H9 (cell line): ENCODE measurements around the gene TMEM125. TPM values are rescaled to one million over a fixed set of nuclear protein-coding genes. Genes with fewer than 3 reads are reported as not detected.

Experiments used
- DNase-seq: peaks from one replicate; pipeline ENCODE4 v3.0.0-alpha.2; 2017
- H2AFZ ChIP-seq: one replicate; pipeline ENCODE4 v1.6.1; 2013; ENCODE audit warnings: mild to moderate bottlenecking, low read length, control low read depth, moderate library complexity
- H2AK5ac ChIP-seq: 2 replicates; pipeline ENCODE4 v1.6.1; 2013; ENCODE audit warnings: low read length, control low read depth, mixed read lengths; ENCODE audit not compliant: insufficient read length
- H2BK120ac ChIP-seq: one replicate; pipeline ENCODE4 v1.6.1; 2013; ENCODE audit warnings: low read depth, mild to moderate bottlenecking, low read length, control low read depth, inconsistent platforms; ENCODE audit not compliant: poor library complexity, severe bottlenecking
- H2BK12ac ChIP-seq: 2 replicates; pipeline ENCODE4 v1.6.1; 2013; ENCODE audit warnings: low read length, control low read depth, mixed read lengths, low read depth; ENCODE audit not compliant: insufficient read length
- H2BK15ac ChIP-seq: 2 replicates; pipeline ENCODE4 v1.6.1; 2013; ENCODE audit warnings: low read depth, low read length, control low read depth
- H2BK20ac ChIP-seq: one replicate; pipeline ENCODE4 v1.6.1; 2013; ENCODE audit warnings: low read depth, mild to moderate bottlenecking, low read length, control low read depth, inconsistent platforms; ENCODE audit not compliant: poor library complexity, severe bottlenecking
- H2BK5ac ChIP-seq: 2 replicates; pipeline ENCODE4 v1.6.1; 2013; ENCODE audit warnings: low read length, control low read depth, mixed read lengths; ENCODE audit not compliant: insufficient read length
- H3K14ac ChIP-seq: 2 replicates; pipeline ENCODE4 v1.6.1; 2013; ENCODE audit warnings: low read length, control low read depth; ENCODE audit not compliant: insufficient read depth
- H3K18ac ChIP-seq: 2 replicates; pipeline ENCODE4 v1.6.1; 2013; ENCODE audit warnings: low read depth, mild to moderate bottlenecking, mixed read lengths, low read length, control low read depth; ENCODE audit not compliant: insufficient read length
- H3K23ac ChIP-seq: 2 replicates; pipeline ENCODE4 v1.6.1; 2013; ENCODE audit warnings: low read length, control low read depth, mixed read lengths, low read depth; ENCODE audit not compliant: insufficient read length
- H3K23me2 ChIP-seq: 2 replicates; pipeline ENCODE4 v1.6.1; 2013; ENCODE audit warnings: low read depth, mild to moderate bottlenecking, mixed read lengths, low read length, control low read depth; ENCODE audit not compliant: insufficient read length, poor library complexity, severe bottlenecking
- H3K27ac ChIP-seq: 2 replicates; pipeline ENCODE4 v1.5.1; 2013; ENCODE audit warnings: low read length, control low read depth, mixed read lengths, low read depth; ENCODE audit not compliant: insufficient read length
- H3K27me3 ChIP-seq: 2 replicates; pipeline ENCODE4 v1.6.1; 2013; ENCODE audit warnings: low read length, control low read depth, inconsistent platforms; ENCODE audit not compliant: insufficient read depth
- H3K4ac ChIP-seq: 2 replicates; pipeline ENCODE4 v1.6.1; 2013; ENCODE audit warnings: low read depth, mild to moderate bottlenecking, control low read depth, inconsistent platforms, low read length, moderate library complexity
- H3K4me1 ChIP-seq: 2 replicates; pipeline ENCODE4 v1.6.1; 2013; ENCODE audit warnings: low read length, control low read depth, inconsistent platforms; ENCODE audit not compliant: insufficient read depth
- H3K4me2 ChIP-seq: 2 replicates; pipeline ENCODE4 v1.6.1; 2013; ENCODE audit warnings: low read length, control low read depth, mixed read lengths; ENCODE audit not compliant: insufficient read length, insufficient read depth
- H3K56ac ChIP-seq: 2 replicates; pipeline ENCODE4 v1.6.1; 2013; ENCODE audit warnings: low read depth, mild to moderate bottlenecking, mixed read lengths, low read length, control low read depth; ENCODE audit not compliant: insufficient read length
- H3K79me1 ChIP-seq: 2 replicates; pipeline ENCODE4 v1.6.1; 2013; ENCODE audit warnings: low read depth, mild to moderate bottlenecking, moderate library complexity, low read length, control low read depth, inconsistent platforms; ENCODE audit not compliant: insufficient read depth, poor library complexity, severe bottlenecking
- H3K79me2 ChIP-seq: 2 replicates; pipeline ENCODE4 v1.6.1; 2013; ENCODE audit warnings: low read length, control low read depth, inconsistent platforms; ENCODE audit not compliant: insufficient read depth
- H3K9ac ChIP-seq: 2 replicates; pipeline ENCODE4 v1.6.1; 2013; ENCODE audit warnings: low read length, control low read depth, mixed read lengths; ENCODE audit not compliant: insufficient read length; ENCODE audit errors: extremely low read depth
- H3K9me3 ChIP-seq: one replicate; pipeline ENCODE4 v1.6.1; 2013; ENCODE audit warnings: low read depth, low read length, inconsistent platforms; ENCODE audit not compliant: control insufficient read depth
- H3T11ph ChIP-seq: one replicate; pipeline ENCODE4 v1.6.1; 2013; ENCODE audit warnings: mild to moderate bottlenecking, low read length, control low read depth, inconsistent platforms
- H4K20me1 ChIP-seq: one replicate; pipeline ENCODE4 v1.6.1; 2013; ENCODE audit not compliant: control insufficient read depth, insufficient read length, insufficient read depth
- H4K5ac ChIP-seq: 2 replicates; pipeline ENCODE4 v1.6.1; 2013; ENCODE audit warnings: low read depth, mild to moderate bottlenecking, mixed read lengths, low read length, control low read depth; ENCODE audit not compliant: insufficient read length
- H4K8ac ChIP-seq: replicated peaks from 2 replicates; pipeline ENCODE4 v1.6.1; 2013; ENCODE audit warnings: low read length, control low read depth, mixed read lengths, low read depth; ENCODE audit not compliant: insufficient read length
- H4K91ac ChIP-seq: 2 replicates; pipeline ENCODE4 v1.6.1; 2013; ENCODE audit warnings: low read depth, mild to moderate bottlenecking, moderate library complexity, mixed read lengths, low read length, control low read depth; ENCODE audit not compliant: insufficient read length
- H3K27ac Mint-ChIP-seq, 3 experiments: 2 replicates in 2 of 3; 3 replicates in 1 of 3; pipeline ENCODE4 v1.8.0; 2020 to 2021; ENCODE audit warnings: mixed read lengths in 3 of 3, mild to moderate bottlenecking in 1 of 3, moderate library complexity in 1 of 3
- H3K27me3 Mint-ChIP-seq: 2 replicates; pipeline ENCODE4 v1.8.0; 2021; ENCODE audit warnings: low read depth, mild to moderate bottlenecking, moderate library complexity, mixed read lengths
- H3K36me3 Mint-ChIP-seq, 3 experiments: 2 replicates in 2 of 3; 3 replicates in 1 of 3; pipeline ENCODE4 v1.8.0; 2020 to 2021; ENCODE audit warnings: low read depth in 3 of 3, mixed read lengths in 3 of 3; ENCODE audit not compliant: insufficient read depth in 1 of 3
- H3K4me1 Mint-ChIP-seq, 2 experiments: 2 replicates each; pipeline ENCODE4 v1.8.0; 2020; ENCODE audit warnings: mixed read lengths in 2 of 2
- H3K4me3 Mint-ChIP-seq, 2 experiments: 2 replicates in 1 of 2; 3 replicates in 1 of 2; pipeline ENCODE4 v1.8.0; 2020 to 2021; ENCODE audit warnings: mild to moderate bottlenecking in 2 of 2, mixed read lengths in 2 of 2, moderate library complexity in 1 of 2
- H3K9me3 Mint-ChIP-seq, 2 experiments: 2 replicates in 1 of 2; 3 replicates in 1 of 2; pipeline ENCODE4 v1.8.0; 2020; ENCODE audit warnings: mild to moderate bottlenecking in 2 of 2, mixed read lengths in 2 of 2, moderate library complexity in 1 of 2
- CTCF ChIP-seq: fragments of 200-600 bp; sonication (generic); conservative IDR thresholded peaks from 3 replicates; pipeline ENCODE4 v1.8.0; 2021; ENCODE audit warnings: antibody characterized with exemption, mild to moderate bottlenecking
- WGBS: extraction: QIAGEN DNeasy Blood & Tissue Kit; methylation state at CpG from one replicate; pipeline ENCODE4 v1.1.7; 2013; ENCODE audit warnings: missing lambda C conversion rate, low lambda C conversion rate, mixed read lengths; ENCODE audit not compliant: insufficient read length; ENCODE audit errors: extremely low coverage; 5-methylcytosine and 5-hydroxymethylcytosine counted together
- total RNA-seq: library from RNA; stranded (reverse); gene quantifications from 2 replicates; pipeline ENCODE4 v1.2.1, GENCODE V29; 2021

Gene TMEM125
- total RNA-seq, 1 experiment from 2014 or later = 19.6 TPM

GRCh38 chr1:43319288-43319687 is 49.5 kb downstream of the TMEM125 start:
- no CpG with 5 or more reads among the region's 5 CpGs for WGBS
- H3K27me3 ChIP-seq = no peaks in the 10 kb centered on the region

More at GRCh38 chr1:43319288-43319687, 49.5 kb downstream of the TMEM125 start:
- Histone ChIP-seq H3K23me2 (no peaks in the 10 kb centered on the region), H3K79me2 (no peaks in the 10 kb centered on the region), H3K4me1 (no peaks in the 10 kb centered on the region), H2BK120ac (no peak overlapping the region), H3K56ac (no peak overlapping the region), H3K18ac (no peak overlapping the region), H2BK20ac (no peak overlapping the region), H2AFZ (no peak overlapping the region), H2BK5ac (no peak overlapping the region), H3K4ac (no peak overlapping the region), H2BK12ac (no peak overlapping the region), H3K23ac (no peak overlapping the region), H2BK15ac (no peak overlapping the region), H3K4me2 (no peak overlapping the region), H4K91ac (no peak overlapping the region), H2AK5ac (no peak overlapping the region), H3K9ac (no peak overlapping the region), H4K20me1 (no peaks in the 10 kb centered on the region), H3K9me3 (no peaks in the 10 kb centered on the region), H3K27ac (no peak overlapping the region), H3K79me1 (no peaks in the 10 kb centered on the region), H4K8ac (no peak overlapping the region), H4K5ac (no peak overlapping the region), H3T11ph (no peak overlapping the region), H3K14ac (no peak overlapping the region; the same call in 1 of the 2 replicates)
- no peaks in the 10 kb centered on the region for H3K36me3 Mint-ChIP-seq
- no peaks in the 10 kb centered on the region; the same call in none of the 2 replicates for H3K27me3 Mint-ChIP-seq
- H3K27ac Mint-ChIP-seq = no peak overlapping the region; a peak in 1 of 7 replicates
- no peak for DNase-seq
- H3K4me3 Mint-ChIP-seq = no peak overlapping the region
- H3K4me1 Mint-ChIP-seq = peaks cover 8 to 12% of the 10 kb centered on the region in 2 experiments
- no peaks in the 10 kb centered on the region for H3K9me3 Mint-ChIP-seq
- no peak for TF ChIP-seq CTCF
